Mesodermal cell (in vitro differentiated cells): ENCODE measurements around the gene ELAC2.

Experiments
- H3K27ac ChIP-seq: 2 replicates; pipeline ENCODE4 v1.7.0; 2013; ENCODE audit warnings: mild to moderate bottlenecking, low read depth, low read length, moderate library complexity; ENCODE audit not compliant: severe bottlenecking
- H3K36me3 ChIP-seq: 2 replicates; pipeline ENCODE4 v1.7.1; 2013; ENCODE audit warnings: mild to moderate bottlenecking, low read length, moderate library complexity; ENCODE audit not compliant: control insufficient read depth, insufficient read depth
- H3K4me1 ChIP-seq: one replicate; pipeline ENCODE4 v1.7.1; 2013; ENCODE audit warnings: mild to moderate bottlenecking, low read length; ENCODE audit not compliant: insufficient read depth, control insufficient read depth, poor library complexity, severe bottlenecking
- H3K4me3 ChIP-seq: 2 replicates; pipeline ENCODE4 v1.7.0; 2013; ENCODE audit warnings: low read length, control low read depth, mild to moderate bottlenecking; ENCODE audit not compliant: insufficient read depth, poor library complexity, severe bottlenecking; ENCODE audit errors: extremely low read depth
- H3K9me3 ChIP-seq: 2 replicates; pipeline ENCODE4 v1.7.1; 2013; ENCODE audit warnings: mild to moderate bottlenecking, low read length, moderate library complexity; ENCODE audit not compliant: control insufficient read depth
- WGBS, 2 experiments: methylation state at CpG; one replicate each; pipeline ENCODE4 v1.1.5; 2013; ENCODE audit warnings: missing lambda C conversion rate in 2 of 2; ENCODE audit not compliant: insufficient coverage in 2 of 2; 5-methylcytosine and 5-hydroxymethylcytosine counted together

ELAC2 gene

DNA sequence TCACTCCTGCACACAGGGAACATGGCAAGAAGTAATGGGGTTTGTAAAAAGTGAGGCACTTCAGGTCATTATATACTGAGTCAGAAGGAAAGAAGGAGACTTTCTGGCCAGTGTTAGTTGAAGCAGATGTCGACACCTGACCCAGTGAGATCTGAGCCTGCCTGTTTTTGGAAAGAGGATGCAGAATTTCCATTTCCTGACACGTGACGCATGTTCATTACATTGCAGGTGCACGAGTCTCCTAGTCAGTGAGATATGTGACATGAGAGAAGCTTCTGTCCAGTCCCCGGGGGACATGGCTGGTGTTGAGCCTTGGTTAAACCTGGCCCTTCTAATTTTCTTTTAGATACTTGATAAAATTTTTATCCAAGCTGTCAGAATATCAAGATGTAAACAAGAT, 62.3 kb downstream of the ELAC2 start:
- WGBS, 2 experiments, result 90 to 92% methylated on average over 4 to 5 of the region's 5 CpGs
- Histone ChIP-seq H3K4me3 (no peak overlapping the region), H3K36me3 (no peaks in the 10 kb centered on the region), H3K4me1 (no peaks in the 10 kb centered on the region), H3K9me3 (no peaks in the 10 kb centered on the region), H3K27ac (no peak overlapping the region)

- Histone ChIP-seq H3K27ac (no peak overlapping the region), H3K4me3 (no peak overlapping the region), H3K4me1 (no peaks in the 10 kb centered on the region), H3K36me3 (no peaks in the 10 kb centered on the region), H3K9me3 (no peaks in the 10 kb centered on the region)
- WGBS, 2 experiments, result 93 to 95% methylated on average over 12 to 13 of the region's 13 CpGs
These were observed 64.7 kb downstream of the ELAC2 start for GRCh38 chr17:12953156-12953555.

GRCh38 chr17:12952012-12952411, 65.8 kb downstream of the ELAC2 start:
- Histone ChIP-seq H3K27ac (no peak overlapping the region), H3K4me3 (no peak overlapping the region), H3K9me3 (no peaks in the 10 kb centered on the region), H3K4me1 (no peaks in the 10 kb centered on the region), H3K36me3 (no peaks in the 10 kb centered on the region)
- 94 to 97% methylated on average over 3 of the region's 4 CpGs for WGBS, 2 experiments

DNA sequence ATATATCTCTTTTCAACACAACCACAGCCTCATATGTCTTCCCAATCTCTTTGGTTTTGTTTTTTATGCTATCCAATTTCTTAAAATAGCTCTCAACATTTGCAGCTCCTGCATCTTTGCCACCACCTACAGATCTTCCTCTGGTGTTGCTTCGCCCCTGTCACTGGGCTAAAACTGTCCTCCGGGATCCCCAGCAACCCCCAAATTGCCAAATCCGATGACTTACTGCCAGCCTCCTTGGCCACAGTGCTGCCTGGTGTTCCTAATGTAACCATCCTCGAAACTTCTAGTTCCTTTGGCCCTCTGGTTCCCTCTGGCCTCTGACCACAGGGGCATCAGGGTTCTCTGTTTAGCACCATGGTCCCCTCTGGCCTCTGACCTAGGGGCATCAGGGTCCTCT, 70.8 kb downstream of the ELAC2 start:
- 94 to 97% methylated on average over 2 to 4 of the region's 4 CpGs for WGBS, 2 experiments
- Histone ChIP-seq H3K27ac (no peak overlapping the region), H3K9me3 (no peaks in the 10 kb centered on the region), H3K4me3 (no peak overlapping the region), H3K36me3 (no peaks in the 10 kb centered on the region), H3K4me1 (no peaks in the 10 kb centered on the region)
